Measurements from ENCODE around the gene CYFIP1. TPM values are rescaled to one million over a fixed set of nuclear protein-coding genes. Genes with fewer than 3 reads are reported as not detected.

The CYFIP1 gene
- polyA plus RNA-seq, 3 donors, result 47.1 to 85.5 (median 63.8) TPM

- no peak overlapping the region for H3K27ac ChIP-seq (ENCODE audit: low read depth in 1 of 2, low read length in 2 of 2)
- H3K4me2 ChIP-seq (replicated peaks; ENCODE audit: extremely low read depth, low read length, poor library complexity, severe bottlenecking), result no peak overlapping the region
- H2AFZ ChIP-seq (ENCODE audit: insufficient read depth, low read depth, low read length, poor library complexity, severe bottlenecking), result no peak overlapping the region
- intact Hi-C loops (cut with micrococcal nuclease), result loop anchor here (10.0 kb wide), 1 partner anchor 56 kb away; no protein-coding TSS in a partner anchor
- no peaks in the 10 kb centered on the region for H3K79me2 ChIP-seq (ENCODE audit: insufficient read depth, low read length)
- no peaks in the 10 kb centered on the region for H3K27me3 ChIP-seq (ENCODE audit: control insufficient read depth in 2 of 2, insufficient read depth in 2 of 2, low read length in 2 of 2)
- H4K20me1 ChIP-seq (ENCODE audit: insufficient read depth, low read length), result no peaks in the 10 kb centered on the region
- no peak for TF ChIP-seq CTCF (IDR thresholded peaks at IDR 0.05)
- H3K4me3 ChIP-seq (replicated peaks in 1 of 3; ENCODE audit: low read depth in 2 of 3, low read length in 3 of 3), result no peak overlapping the region
- no peaks in the 10 kb centered on the region for H3K4me1 Mint-ChIP-seq
- DNase-seq, result no peak
- no peak overlapping the region for H3K9ac ChIP-seq (ENCODE audit: insufficient read depth, low read length, poor library complexity, severe bottlenecking)
- H3K27ac Mint-ChIP-seq, result peak overlapping the region in 1 of 7 donors; percentile 31
- H3K9me3 Mint-ChIP-seq, result no peaks in the 10 kb centered on the region
- over 99% methylated on average over 13 of the region's 14 CpGs for WGBS (ENCODE audit: insufficient coverage)
- H3K9me3 ChIP-seq (replicated peaks in 1 of 2; ENCODE audit: control insufficient read depth in 1 of 2, insufficient read depth in 1 of 2, low read length in 2 of 2), result no peaks in the 10 kb centered on the region
- peaks cover 0 to 3% (median 0%) of the 10 kb centered on the region in 3 donors for H3K27me3 Mint-ChIP-seq (ENCODE audit: low read depth in 3 of 3)
- H3K36me3 Mint-ChIP-seq, result peaks cover 59 to 87% of the 10 kb centered on the region in 2 donors
- H3K4me3 Mint-ChIP-seq, result no peak overlapping the region
- H3K36me3 ChIP-seq (replicated peaks in 1 of 2; ENCODE audit: control insufficient read depth in 1 of 2, insufficient read depth in 2 of 2, low read length in 2 of 2), result peaks cover 36 to 77% of the 10 kb centered on the region in 2 donors
- H3K4me1 ChIP-seq (ENCODE audit: control insufficient read depth in 1 of 2, insufficient read depth in 2 of 2, low read length in 2 of 2), result no peaks in the 10 kb centered on the region
Measured at GRCh38 chr15:22889146-22889818, 90.9 kb downstream of the CYFIP1 start.

GRCh38 chr15:22888120-22888859 lies 91.9 kb downstream of the CYFIP1 start:
- TF ChIP-seq CTCF (IDR thresholded peaks at IDR 0.05), result no peak
- peaks cover 0 to 3% (median 0%) of the 10 kb centered on the region in 3 donors for H3K27me3 Mint-ChIP-seq (ENCODE audit: low read depth in 3 of 3)
- no peaks in the 10 kb centered on the region for H3K4me1 ChIP-seq (ENCODE audit: control insufficient read depth in 1 of 2, insufficient read depth in 2 of 2, low read length in 2 of 2)
- H3K4me3 ChIP-seq (replicated peaks in 1 of 3; ENCODE audit: low read depth in 2 of 3, low read length in 3 of 3), result no peak overlapping the region
- H3K36me3 Mint-ChIP-seq, result peaks cover 57 to 86% of the 10 kb centered on the region in 2 donors
- no peaks in the 10 kb centered on the region for H3K79me2 ChIP-seq (ENCODE audit: insufficient read depth, low read length)
- no CpG with 5 or more reads among the region's 9 CpGs for whole genome bisulfite sequencing (ENCODE audit: insufficient coverage)
- H3K9me3 Mint-ChIP-seq, result no peaks in the 10 kb centered on the region
- H3K4me3 Mint-ChIP-seq, result no peak overlapping the region
- peaks cover 30 to 68% of the 10 kb centered on the region in 2 donors for H3K36me3 ChIP-seq (replicated peaks in 1 of 2; ENCODE audit: control insufficient read depth in 1 of 2, insufficient read depth in 2 of 2, low read length in 2 of 2)
- no peak overlapping the region for H3K9ac ChIP-seq (ENCODE audit: insufficient read depth, low read length, poor library complexity, severe bottlenecking)
- intact Hi-C loops (cut with micrococcal nuclease), result loop anchor here (10.0 kb wide), 1 partner anchor 57 kb away; no protein-coding TSS in a partner anchor
- no peak for DNase-seq
- no peak overlapping the region for H3K27ac ChIP-seq (ENCODE audit: low read depth in 1 of 2, low read length in 2 of 2)
- H4K20me1 ChIP-seq (ENCODE audit: insufficient read depth, low read length), result no peaks in the 10 kb centered on the region
- no peaks in the 10 kb centered on the region for H3K9me3 ChIP-seq (replicated peaks in 1 of 2; ENCODE audit: control insufficient read depth in 1 of 2, insufficient read depth in 1 of 2, low read length in 2 of 2)
- H3K4me1 Mint-ChIP-seq, result no peaks in the 10 kb centered on the region
- no peak overlapping the region for H2AFZ ChIP-seq (ENCODE audit: insufficient read depth, low read depth, low read length, poor library complexity, severe bottlenecking)
- H3K27me3 ChIP-seq (ENCODE audit: control insufficient read depth in 2 of 2, insufficient read depth in 2 of 2, low read length in 2 of 2), result no peaks in the 10 kb centered on the region
- no peak overlapping the region for H3K4me2 ChIP-seq (replicated peaks; ENCODE audit: extremely low read depth, low read length, poor library complexity, severe bottlenecking)
- no peak overlapping the region for H3K27ac Mint-ChIP-seq
